ENCODE data around the gene CAMK1G.

The CAMK1G gene

GRCh38 chr1:209601809-209602657 is 18.5 kb downstream of the CAMK1G start:
- DNase-seq: peak; percentile 42

GRCh38 chr1:209603877-209604276 is 20.4 kb downstream of the CAMK1G start:
- DNase-seq: no peak

GRCh38 chr1:209607102-209607794 is 23.7 kb downstream of the CAMK1G start:
- DNase-seq: no peak

DNA sequence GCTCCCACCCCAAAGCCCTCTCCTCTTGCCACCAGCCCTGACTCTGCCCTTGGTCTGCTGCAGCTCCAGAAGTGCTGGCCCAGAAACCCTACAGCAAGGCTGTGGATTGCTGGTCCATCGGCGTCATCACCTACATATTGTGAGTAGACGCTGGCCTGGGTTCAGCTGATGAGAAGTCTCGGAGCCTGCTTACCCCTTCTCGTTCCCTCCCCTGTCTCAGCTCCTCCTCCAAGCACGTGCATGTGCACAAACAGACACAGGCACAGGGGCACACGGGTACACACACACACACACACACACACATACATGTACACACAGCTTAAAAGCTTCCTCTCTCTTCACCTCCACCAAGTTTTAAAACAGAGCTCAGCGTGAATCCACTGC is 24.3 kb downstream of the CAMK1G start:
- DNase-seq: no peak

DNA sequence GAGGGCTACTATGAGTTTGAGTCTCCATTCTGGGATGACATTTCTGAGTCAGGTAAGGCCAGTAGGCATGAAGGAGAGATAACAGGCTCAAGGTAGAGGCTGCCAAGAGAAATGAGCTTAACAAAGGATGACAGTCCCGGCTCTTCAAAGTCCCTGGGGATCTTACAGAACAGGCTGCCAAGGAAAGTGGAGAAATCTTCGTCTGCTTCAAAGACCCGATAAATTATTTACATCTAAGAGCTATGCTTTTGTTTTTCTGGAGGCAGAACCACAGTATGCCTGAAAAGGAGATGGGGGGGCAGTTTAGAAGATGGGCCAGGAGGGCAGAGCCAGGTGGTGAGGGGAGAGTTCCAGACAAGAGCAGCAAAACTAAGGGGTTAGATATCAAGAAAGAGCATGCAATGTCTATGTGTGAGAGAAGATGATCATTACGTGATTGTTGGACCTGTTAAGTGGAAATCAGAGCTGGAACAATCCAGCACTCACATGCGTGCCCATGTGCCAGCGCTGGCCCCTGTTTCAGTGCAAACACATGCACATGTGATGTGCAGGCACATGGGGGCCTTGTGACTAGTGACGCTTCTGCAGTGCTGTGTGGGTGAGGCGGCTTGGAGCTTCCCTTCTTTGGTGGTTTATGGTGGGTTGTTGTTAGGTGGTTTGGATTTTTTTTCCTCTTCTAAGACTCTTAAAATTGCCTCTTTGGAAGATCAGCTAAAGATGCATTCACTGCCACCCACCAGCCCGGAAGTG is 25.7 kb downstream of the CAMK1G start:
- DNase-seq: no peak

- no peak for DNase-seq
Measured at GRCh38 chr1:209609791-209610630, 26.5 kb downstream of the CAMK1G start.

- no peak for DNase-seq
Measured at GRCh38 chr1:209610631-209610905, 27.1 kb downstream of the CAMK1G start.

- DNase-seq: no peak
Measured at GRCh38 chr1:209611771-209612570, 28.5 kb downstream of the CAMK1G start.

DNA sequence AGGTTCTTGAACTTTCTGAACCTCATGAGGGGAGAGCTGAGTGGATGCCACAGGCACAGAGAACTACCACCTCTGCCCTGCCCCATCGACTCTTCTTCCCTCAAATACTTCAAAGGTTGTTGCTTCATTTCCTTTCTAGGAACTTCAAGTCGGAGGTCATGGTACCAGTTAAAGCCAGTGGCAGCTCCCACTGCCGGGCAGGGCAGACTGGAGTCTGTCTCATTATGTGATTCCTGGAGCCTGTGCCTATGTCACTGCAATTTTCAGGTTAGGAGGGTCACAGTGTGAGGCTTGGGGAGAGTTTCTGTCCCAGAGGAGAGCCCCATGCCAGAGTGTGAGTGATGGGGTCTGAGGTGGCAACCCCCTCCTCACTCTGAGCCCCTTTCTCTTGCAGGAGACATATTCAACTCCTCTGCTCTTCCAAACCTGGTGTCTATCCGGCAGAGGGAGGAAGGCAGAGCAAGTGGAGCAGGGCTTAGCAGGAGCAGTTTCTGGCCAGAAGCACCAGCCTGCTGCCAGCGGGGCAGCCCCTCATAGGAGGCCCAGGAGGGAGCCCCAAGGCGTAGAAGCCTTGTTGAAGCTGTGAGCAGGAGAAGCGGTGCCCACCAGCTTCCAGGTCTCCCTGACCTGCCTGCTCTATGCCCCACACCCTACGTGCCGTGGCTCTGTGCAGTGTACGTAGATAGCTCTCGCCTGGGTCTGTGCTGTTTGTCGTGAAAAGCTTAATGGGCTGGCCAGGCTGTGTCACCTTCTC is 29.3 kb downstream of the CAMK1G start:
- no peak for DNase-seq

GRCh38 chr1:209613400-209614150 is 30.1 kb downstream of the CAMK1G start:
- no peak for DNase-seq

GRCh38 chr1:209614151-209614420 is 30.6 kb downstream of the CAMK1G start:
- DNase-seq: no peak

- DNase-seq: no peak
Measured at GRCh38 chr1:209614906-209615305, 31.4 kb downstream of the CAMK1G start.

- DNase-seq: no peak
Measured at GRCh38 chr1:209616366-209617046, 33.0 kb downstream of the CAMK1G start.

- no peak for DNase-seq
Measured at GRCh38 chr1:209617047-209617673, 33.6 kb downstream of the CAMK1G start.

DNA sequence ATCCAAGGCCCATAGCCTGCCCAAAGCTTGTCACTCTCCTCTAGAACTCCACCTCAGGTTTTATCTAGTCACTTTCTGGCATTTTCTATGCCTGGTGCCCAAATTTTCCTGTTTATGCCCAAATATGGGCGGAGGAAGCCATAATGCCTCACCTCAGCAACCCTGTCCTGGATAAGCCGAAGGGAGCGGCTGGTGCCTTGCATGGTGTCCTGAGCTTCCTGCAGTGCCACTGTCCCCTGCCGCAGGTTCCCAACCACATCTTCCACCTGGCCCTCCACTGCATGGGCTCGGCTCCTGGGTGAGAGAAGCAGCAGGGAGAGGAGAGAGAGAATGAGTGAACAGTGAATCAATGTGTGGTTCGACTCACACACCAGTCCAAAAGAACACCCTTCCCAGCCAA is 34.2 kb downstream of the CAMK1G start:
- no peak for DNase-seq

- DNase-seq: no peak
Measured at GRCh38 chr1:209618291-209618690, 34.8 kb downstream of the CAMK1G start.

DNA sequence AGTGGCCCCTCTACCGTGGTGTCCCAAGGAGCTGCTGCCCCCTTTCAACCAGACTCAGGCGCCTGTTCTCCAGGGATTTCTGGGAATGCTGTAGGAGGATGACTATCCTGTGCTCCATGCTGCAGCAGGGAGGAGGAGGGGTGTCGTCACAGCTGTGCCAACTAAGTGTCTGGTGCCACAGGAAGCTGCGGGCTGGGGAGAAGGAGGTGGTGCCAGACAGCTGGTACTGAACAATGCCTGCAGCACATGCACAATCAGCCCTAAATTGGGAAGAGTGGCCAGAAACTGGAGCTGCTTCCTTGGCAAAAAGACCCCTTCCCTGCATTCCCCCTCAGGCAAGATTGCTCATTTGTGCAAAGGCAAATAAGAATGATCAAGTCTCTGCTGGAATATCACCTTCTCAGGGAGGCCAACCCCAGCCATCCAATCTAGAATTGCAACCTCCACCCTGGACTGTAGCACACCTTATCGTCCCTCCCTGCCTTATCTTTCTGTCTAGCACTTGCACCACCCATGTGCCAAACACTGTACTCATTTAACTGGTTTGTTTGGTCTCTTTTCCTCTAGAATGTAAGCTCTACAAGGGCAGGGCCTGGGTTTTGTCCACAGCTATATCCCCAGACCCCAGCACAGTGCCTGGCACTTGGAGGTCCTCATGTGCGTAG is 35.4 kb downstream of the CAMK1G start:
- no peak for DNase-seq

DNA sequence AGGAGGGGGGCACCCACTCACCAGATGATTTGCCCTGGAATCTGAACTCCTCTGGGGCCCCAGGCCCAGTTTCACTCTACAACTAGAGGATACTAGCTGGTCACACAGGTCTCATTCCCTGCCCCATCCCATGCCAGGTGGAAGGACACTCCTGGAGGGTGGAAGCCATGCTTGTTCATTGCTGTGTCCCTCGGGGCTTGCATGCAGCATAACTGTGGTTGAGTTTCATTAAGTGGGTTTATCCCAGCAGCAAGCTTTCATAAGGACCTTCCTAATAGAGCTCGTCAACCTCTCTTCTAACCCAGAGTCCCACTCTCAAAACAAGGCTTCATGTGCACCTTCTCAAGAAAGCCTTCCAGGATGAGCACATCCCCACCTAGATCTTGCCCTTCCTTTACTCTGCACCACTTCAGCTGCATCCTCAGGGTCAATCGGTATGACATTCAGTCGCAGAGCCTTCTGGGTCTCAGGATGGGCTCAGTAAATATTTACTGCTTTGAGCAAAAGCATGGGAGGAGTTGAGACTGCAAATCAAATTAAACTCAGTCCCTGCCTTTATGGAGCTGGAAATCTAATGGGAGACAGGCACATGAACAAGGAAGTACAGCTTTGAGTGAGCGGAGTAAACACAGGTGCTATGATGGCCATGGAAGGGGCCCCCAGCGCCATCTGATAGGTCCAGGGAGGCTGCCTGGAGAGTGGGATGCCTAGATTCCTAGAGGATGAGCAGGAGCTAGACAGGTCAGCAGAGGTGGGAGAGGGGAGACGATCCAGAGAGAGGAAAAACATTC is 36.4 kb downstream of the CAMK1G start:
- no peak for DNase-seq

Data from CD4-positive, alpha-beta T cell treated with Interleukin-12 subunit alpha and Interleukin-12 subunit beta, for 1 hour (primary cell).